Measurements from ENCODE around the gene NTN3.

DNA sequence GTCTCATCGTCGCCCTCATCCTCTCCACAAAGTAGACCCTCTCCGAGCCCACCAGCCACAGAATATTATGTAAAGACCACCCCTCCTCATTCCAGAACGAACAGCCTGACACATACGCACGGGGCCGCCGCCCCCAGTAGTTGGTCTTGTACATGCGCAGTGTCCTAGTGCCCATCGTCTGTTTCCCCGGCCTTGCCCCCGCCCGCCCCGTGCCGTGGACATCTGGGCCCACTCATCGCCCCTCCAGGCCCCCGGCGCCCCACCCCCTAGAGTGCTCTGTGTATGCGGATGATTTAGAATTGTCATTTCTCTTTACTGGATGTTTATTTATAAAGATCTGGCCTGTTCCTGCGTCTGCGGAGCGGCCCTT, 48.6 kb downstream of the NTN3 start:
- TF ChIP-seq CTCF (IDR thresholded peaks at IDR 0.05; ENCODE audit: poor library complexity) (no peak), EZH2phosphoT487 (IDR thresholded peaks at IDR 0.05; ENCODE audit: low read depth, severe bottlenecking, unreplicated experiment) (no peak), EZH2 (IDR thresholded peaks at IDR 0.05; ENCODE audit: borderline replicate concordance) (no peak)

Measured in hepatocyte (in vitro differentiated cells).